ENCODE measurements around the gene MTX1. TPM values are rescaled to one million over a fixed set of nuclear protein-coding genes. Genes with fewer than 3 reads are reported as not detected.
A peak's percentile ranks its signal among the peaks of the same experiment; 100 is the strongest.

MTX1 gene
- total and polyA plus RNA-seq, 9 of the 15 experiments (the other 6 are each of a cell fraction or from before 2014, with no cell fraction given): 29.1 to 98.4 (median 66.9) TPM

GRCh38 chr1:155197901-155198546 is 10.5 kb upstream of the MTX1 start:
- intact Hi-C loops (cut with micrococcal nuclease) (no loop called here), in situ Hi-C loops (cut with MboI) (no loop called here)
- DNase-seq (ENCODE audit: extremely low read depth in 1 of 4, low spot score in 3 of 4): no peak
- Histone ChIP-seq H3K4me1 (replicated peaks in 1 of 2; ENCODE audit: control insufficient read depth in 2 of 2, insufficient read depth in 2 of 2, low read length in 2 of 2) (peaks cover 13 to 44% of the 10 kb centered on the region in 2 experiments; a peak in 4 of 5 replicates), H3K9ac (ENCODE audit: insufficient read depth in 1 of 2, low read depth in 2 of 2, low read length in 2 of 2) (no peak overlapping the region), H3K27ac (ENCODE audit: extremely low read depth, low read depth, low read length) (no peak overlapping the region), H3K36me3 (ENCODE audit: control insufficient read depth, insufficient read depth, low read length) (peaks cover 37% of the 10 kb centered on the region; the same call in 2 of the 3 replicates), H3K4me2 (ENCODE audit: insufficient read depth, low read length) (no peak overlapping the region), H4K20me1 (replicated peaks; ENCODE audit: control insufficient read depth, insufficient read depth, low read length) (no peaks in the 10 kb centered on the region), H3K9me1 (ENCODE audit: control insufficient read depth, insufficient read depth, low read length) (no peaks in the 10 kb centered on the region), H3K79me2 (ENCODE audit: control insufficient read depth, insufficient read depth, low read length) (peaks cover 20% of the 10 kb centered on the region), H3K9me3 (replicated peaks; ENCODE audit: control insufficient read depth, insufficient read depth, low read depth, low read length) (no peaks in the 10 kb centered on the region), H2AFZ (ENCODE audit: low read depth, low read length) (no peak overlapping the region), H3K27me3 (ENCODE audit: control insufficient read depth in 2 of 2, insufficient read depth in 2 of 2, low read length in 2 of 2) (no peaks in the 10 kb centered on the region), H3K4me3 (no peak overlapping the region)
- TF ChIP-seq E2F4 (CRISPR knock-in tag; IDR thresholded peaks at IDR 0.05; ENCODE audit: low read depth): no peak
- no peak for ATAC-seq
- ChIA-PET POLR2A (interaction anchor here (0.6 kb wide), 1 partner anchor 589 kb away, joined by 3 read pairs; no protein-coding TSS in a partner anchor), CTCF (ENCODE audit: low intra/inter-chr PET ratio) (no interaction called here)
- no TSS peak for BruUV-seq (replicated peaks)
- FAIRE-seq: no peak
- 90% methylated on average over 15 of the region's 15 CpGs for WGBS (ENCODE audit: insufficient coverage, low coverage, missing lambda C conversion rate)

GRCh38 chr1:155198547-155198906 is 10.0 kb upstream of the MTX1 start:
- no TSS peak for BruUV-seq (replicated peaks)
- Histone ChIP-seq H3K27ac (ENCODE audit: extremely low read depth, low read depth, low read length) (no peak overlapping the region), H3K79me2 (ENCODE audit: control insufficient read depth, insufficient read depth, low read length) (peaks cover 20% of the 10 kb centered on the region), H3K36me3 (ENCODE audit: control insufficient read depth, insufficient read depth, low read length) (peaks cover 37% of the 10 kb centered on the region; the same call in 2 of the 3 replicates), H3K27me3 (ENCODE audit: control insufficient read depth in 2 of 2, insufficient read depth in 2 of 2, low read length in 2 of 2) (no peaks in the 10 kb centered on the region), H3K4me2 (ENCODE audit: insufficient read depth, low read length) (no peak overlapping the region), H3K4me3 (no peak overlapping the region), H2AFZ (ENCODE audit: low read depth, low read length) (no peak overlapping the region), H3K4me1 (replicated peaks in 1 of 2; ENCODE audit: control insufficient read depth in 2 of 2, insufficient read depth in 2 of 2, low read length in 2 of 2) (peaks cover 13 to 39% of the 10 kb centered on the region in 2 experiments; a peak in 4 of 5 replicates), H3K9me1 (ENCODE audit: control insufficient read depth, insufficient read depth, low read length) (no peaks in the 10 kb centered on the region), H3K9me3 (replicated peaks; ENCODE audit: control insufficient read depth, insufficient read depth, low read depth, low read length) (no peaks in the 10 kb centered on the region), H4K20me1 (replicated peaks; ENCODE audit: control insufficient read depth, insufficient read depth, low read length) (no peaks in the 10 kb centered on the region), H3K9ac (ENCODE audit: insufficient read depth in 1 of 2, low read depth in 2 of 2, low read length in 2 of 2) (no peak overlapping the region)
- CTCF ChIA-PET (ENCODE audit: low intra/inter-chr PET ratio): no interaction called here
- in situ Hi-C loops (cut with MboI): no loop called here
- ATAC-seq: no peak
- WGBS (ENCODE audit: insufficient coverage, low coverage, missing lambda C conversion rate): 96% methylated on average over 3 of the region's 3 CpGs
- no peak for DNase-seq (ENCODE audit: extremely low read depth in 1 of 4, low spot score in 3 of 4)
- no peak for FAIRE-seq
- no peak for TF ChIP-seq HDAC6 (IDR thresholded peaks at IDR 0.05; ENCODE audit: low read depth, low read length)
- peak; percentile 58 for TF ChIP-seq NFIC (IDR thresholded peaks at IDR 0.05)
- TF ChIP-seq HMG20B (CRISPR knock-in tag; IDR thresholded peaks at IDR 0.05): no peak
- no peak for TF ChIP-seq SRSF1 (IDR thresholded peaks at IDR 0.05; ENCODE audit: low read depth, low read length)
- POLR2A ChIA-PET: interaction anchor here (0.6 kb wide), 1 partner anchor 590 kb away, joined by 3 read pairs; no protein-coding TSS in a partner anchor
- intact Hi-C loops (cut with micrococcal nuclease): no loop called here

Data from K562 (cell line).